GM12878 (cell line): ENCODE results near the gene ANKRD53. TPM values are rescaled to one million over a fixed set of nuclear protein-coding genes. Genes with fewer than 3 reads are reported as not detected.

Experiments
- BHLHE40 ChIP-seq, 2 experiments: fragments of 450-650 bp in 1 of 2; IDR thresholded peaks; 2 replicates each; pipeline ENCODE4 v1.6.1; 2011 to 2017; ENCODE audit warnings: low read depth in 2 of 2, borderline replicate concordance in 1 of 2, improper control_type of control experiment in 1 of 2, low read length in 1 of 2, mild to moderate bottlenecking in 1 of 2
- CBX3 ChIP-seq: fragments of 200-600 bp; sonication (generic); IDR thresholded peaks from 2 replicates; pipeline ENCODE4 v1.6.1; 2016; ENCODE audit warnings: low read depth, borderline replicate concordance
- CREB1 ChIP-seq: IDR thresholded peaks from 2 replicates; pipeline ENCODE4 v1.6.1; 2012; ENCODE audit warnings: low read depth, mild to moderate bottlenecking, inconsistent platforms
- EP300 ChIP-seq, 2 experiments: fragments of 150-350 bp in 1 of 2; IDR thresholded peaks; 2 replicates each; pipeline ENCODE4 v1.6.1; 2011 to 2012; ENCODE audit warnings: low read depth in 2 of 2, low read length in 2 of 2, borderline replicate concordance in 1 of 2, improper control_type of control experiment in 1 of 2, inconsistent platforms in 1 of 2; ENCODE audit not compliant: control insufficient read depth in 1 of 2
- ESRRA ChIP-seq: IDR thresholded peaks from 2 replicates; pipeline ENCODE4 v1.6.1; 2012; ENCODE audit warnings: mild to moderate bottlenecking, low read length, improper control_type of control experiment
- HDGF ChIP-seq: fragments of 450-650 bp; IDR thresholded peaks from 2 replicates; pipeline ENCODE4 v1.6.1; 2016; ENCODE audit warnings: antibody characterized with exemption
- IKZF1 ChIP-seq: fragments of 450-650 bp; conservative IDR thresholded peaks from 2 replicates; pipeline ENCODE4 v1.6.1; 2017; ENCODE audit warnings: antibody characterized with exemption, mild to moderate bottlenecking
- IKZF2 ChIP-seq, 2 experiments: fragments of 450-650 bp; IDR thresholded peaks; 2 replicates each; pipeline ENCODE4 v1.6.1; 2017; ENCODE audit warnings: mild to moderate bottlenecking in 2 of 2, moderate library complexity in 2 of 2
- MTA3 ChIP-seq: IDR thresholded peaks from 2 replicates; pipeline ENCODE4 v1.6.1; 2012; ENCODE audit warnings: low read length, inconsistent platforms, borderline replicate concordance
- NFYB ChIP-seq: IDR thresholded peaks from 2 replicates; pipeline ENCODE4 v1.6.1; 2011; ENCODE audit warnings: low read depth, mild to moderate bottlenecking, low read length, improper control_type of control experiment, moderate library complexity; ENCODE audit not compliant: insufficient read depth
- RAD21 ChIP-seq: IDR thresholded peaks from 2 replicates; pipeline ENCODE4 v1.6.1; 2011; ENCODE audit warnings: mild to moderate bottlenecking, low read depth, low read length, moderate library complexity; ENCODE audit not compliant: insufficient read depth
- RB1 ChIP-seq: fragments of 450-650 bp; formaldehyde crosslinking; IDR thresholded peaks from 2 replicates; pipeline ENCODE4 v1.6.1; 2017; ENCODE audit warnings: mild to moderate bottlenecking, borderline replicate concordance
- SMC3 ChIP-seq: IDR thresholded peaks from 2 replicates; pipeline ENCODE4 v1.6.1; 2011; ENCODE audit warnings: low read length, improper control_type of control experiment, borderline replicate concordance
- SREBF1 ChIP-seq: IDR thresholded peaks from 2 replicates; pipeline ENCODE4 v1.6.1; 2012; ENCODE audit warnings: mild to moderate bottlenecking, low read length
- SREBF2 ChIP-seq: IDR thresholded peaks from 2 replicates; pipeline ENCODE4 v1.6.1; 2012; ENCODE audit warnings: mild to moderate bottlenecking, low read length
- SRF ChIP-seq, 2 experiments: IDR thresholded peaks; 2 replicates each; pipeline ENCODE4 v1.6.1; 2011; ENCODE audit warnings: low read depth in 2 of 2, low read length in 2 of 2, mild to moderate bottlenecking in 1 of 2, moderate library complexity in 1 of 2
- STAT1 ChIP-seq: fragments of 450-650 bp; conservative IDR thresholded peaks from 2 replicates; pipeline ENCODE4 v1.6.1; 2014; ENCODE audit warnings: antibody characterized with exemption, mild to moderate bottlenecking
- STAT3 ChIP-seq: IDR thresholded peaks from 2 replicates; pipeline ENCODE4 v1.6.1; 2011; ENCODE audit warnings: low read depth, low read length, improper control_type of control experiment
- YBX1 ChIP-seq: fragments of 450-650 bp; IDR thresholded peaks from 2 replicates; pipeline ENCODE4 v1.6.1; 2016; ENCODE audit warnings: antibody characterized with exemption
- ZNF24 ChIP-seq: fragments of 450-650 bp; IDR thresholded peaks from 2 replicates; pipeline ENCODE4 v1.6.1; 2017; ENCODE audit warnings: antibody characterized with exemption, mild to moderate bottlenecking
- polyA plus RNA-seq, 11 experiments: library from polyadenylated mRNA; depleted of rRNA in 4 of 11; unstranded in 6 of 11; stranded (reverse) in 5 of 11; fragments of >200 nt; fragmentation: Nextera tagmentation in 4 of 11; fragmentation: Illumina TruSeq in 1 of 11; extraction: Ambion mirVana in 4 of 11; extraction: Trizol in 1 of 11; gene quantifications; 1 replicate in 1 of 11; 2 replicates in 10 of 11; pipeline versions ENCODE4 v1.2.1 to v1.2.3, GENCODE V29; 2011 to 2016; ENCODE audit warnings: inconsistent platforms in 2 of 11, missing spikeins in 2 of 11, low read depth in 1 of 11
- total RNA-seq, 4 experiments: library from RNA; depleted of rRNA in 3 of 4; stranded (reverse); fragments of >200 nt in 3 of 4; fragmentation: Illumina TruSeq in 1 of 4; extraction: Trizol in 1 of 4; gene quantifications; 2 replicates each; pipeline versions ENCODE4 v1.2.1 to v1.2.3, GENCODE V29; 2013 to 2021
- TF ChIP-seq, protein P1 (sequence below), 3 experiments: IDR thresholded peaks in 2 of 3; conservative IDR thresholded peaks in 1 of 3; 2 replicates each; pipeline ENCODE4 v1.5.1; 2011; ENCODE audit warnings: low read depth in 3 of 3, low read length in 3 of 3, mild to moderate bottlenecking in 3 of 3, control low read depth in 2 of 3, moderate library complexity in 2 of 3, inconsistent platforms in 1 of 3, mixed read lengths in 1 of 3; ENCODE audit not compliant: control insufficient read depth in 2 of 3, insufficient read depth in 1 of 3; ENCODE audit errors: extremely low read depth in 1 of 3
- TF ChIP-seq, protein P2 (sequence below): fragments of 450-650 bp; IDR thresholded peaks from 2 replicates; pipeline ENCODE4 v1.6.1; 2018; ENCODE audit warnings: mild to moderate bottlenecking, low read depth, moderate library complexity; ENCODE audit not compliant: partially characterized antibody
- TF ChIP-seq, protein P3 (sequence below): IDR thresholded peaks from 2 replicates; pipeline ENCODE4 v1.6.1; 2012; ENCODE audit warnings: low read depth, low read length, improper control_type of control experiment
- TF ChIP-seq, protein P4 (sequence below): IDR thresholded peaks from 2 replicates; pipeline ENCODE4 v1.6.1; 2011; ENCODE audit warnings: low read depth, low read length, improper control_type of control experiment, borderline replicate concordance

The ANKRD53 gene
- total and polyA plus RNA-seq, 10 of the 15 experiments (the other 5 are each of a cell fraction or from before 2014, with no cell fraction given): 0.04 TPM; not detected in 8

DNA sequence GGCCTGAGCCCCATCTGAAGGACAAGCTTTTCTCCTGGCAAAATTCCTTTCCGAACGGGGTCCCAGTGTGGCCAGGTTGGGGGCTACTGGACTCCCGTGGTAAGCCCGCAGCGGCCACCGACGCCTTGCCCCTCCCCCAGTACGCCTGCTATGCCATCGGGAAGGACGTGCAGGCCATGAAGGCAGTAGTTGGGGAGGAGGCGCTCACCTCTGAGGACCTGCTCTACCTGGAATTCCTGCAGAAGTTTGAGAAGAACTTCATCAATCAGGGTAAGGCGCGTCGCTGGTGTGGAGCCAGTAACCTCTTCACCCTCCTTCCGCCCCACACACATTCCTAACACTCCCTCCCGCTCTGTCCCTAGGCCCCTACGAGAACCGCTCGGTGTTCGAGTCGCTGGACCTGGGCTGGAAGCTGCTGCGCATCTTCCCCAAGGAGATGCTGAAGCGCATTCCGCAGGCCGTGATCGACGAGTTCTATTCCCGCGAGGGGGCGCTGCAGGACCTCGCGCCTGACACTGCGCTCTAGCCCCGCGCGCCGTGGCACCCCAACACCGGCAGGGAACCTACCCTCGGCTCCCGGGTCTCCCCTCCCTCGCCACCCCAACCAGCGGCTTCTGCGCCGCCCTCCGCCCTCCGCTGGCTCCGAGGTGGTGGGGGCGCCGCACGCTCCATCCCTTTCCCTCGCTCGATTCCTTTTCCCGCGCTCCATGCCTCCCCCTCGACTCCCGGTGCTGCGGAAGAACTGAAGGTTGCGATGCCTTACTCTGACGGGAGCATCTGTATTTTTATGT lies 13.6 kb upstream of the ANKRD53 start (continued):
- TF ChIP-seq, protein P1, sequence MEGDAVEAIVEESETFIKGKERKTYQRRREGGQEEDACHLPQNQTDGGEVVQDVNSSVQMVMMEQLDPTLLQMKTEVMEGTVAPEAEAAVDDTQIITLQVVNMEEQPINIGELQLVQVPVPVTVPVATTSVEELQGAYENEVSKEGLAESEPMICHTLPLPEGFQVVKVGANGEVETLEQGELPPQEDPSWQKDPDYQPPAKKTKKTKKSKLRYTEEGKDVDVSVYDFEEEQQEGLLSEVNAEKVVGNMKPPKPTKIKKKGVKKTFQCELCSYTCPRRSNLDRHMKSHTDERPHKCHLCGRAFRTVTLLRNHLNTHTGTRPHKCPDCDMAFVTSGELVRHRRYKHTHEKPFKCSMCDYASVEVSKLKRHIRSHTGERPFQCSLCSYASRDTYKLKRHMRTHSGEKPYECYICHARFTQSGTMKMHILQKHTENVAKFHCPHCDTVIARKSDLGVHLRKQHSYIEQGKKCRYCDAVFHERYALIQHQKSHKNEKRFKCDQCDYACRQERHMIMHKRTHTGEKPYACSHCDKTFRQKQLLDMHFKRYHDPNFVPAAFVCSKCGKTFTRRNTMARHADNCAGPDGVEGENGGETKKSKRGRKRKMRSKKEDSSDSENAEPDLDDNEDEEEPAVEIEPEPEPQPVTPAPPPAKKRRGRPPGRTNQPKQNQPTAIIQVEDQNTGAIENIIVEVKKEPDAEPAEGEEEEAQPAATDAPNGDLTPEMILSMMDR (IDR thresholded peaks at IDR 0.05 in 2 of 3, conservative IDR thresholded peaks at IDR 0.05 in 1 of 3; ENCODE audit: control insufficient read depth in 2 of 3, extremely low read depth in 1 of 3, insufficient read depth in 1 of 3, low read depth in 3 of 3, low read length in 3 of 3): peak; percentile 75 to 87 (median 85)
- TF ChIP-seq SMC3 (peak; percentile 42; the same call in 1 of the 2 replicates), BHLHE40 (IDR thresholded peaks at IDR 0.05; ENCODE audit: borderline replicate concordance in 1 of 2, low read depth in 2 of 2, low read length in 1 of 2) (peak; percentile 10 to 31; a peak in 1 of 4 replicates), YBX1 (no peak), SREBF1 (no peak), STAT1 (no peak), NFYB (no peak), IKZF1 (peak; percentile 63), RB1 (peak; percentile 77; the same call in 1 of the 2 replicates), ESRRA (no peak), CBX3 (no peak), HDGF (no peak), ZNF24 (no peak), RAD21 (peak; percentile 64), MTA3 (no peak), SREBF2 (no peak), EP300 (IDR thresholded peaks at IDR 0.05; ENCODE audit: borderline replicate concordance in 1 of 2, control insufficient read depth in 1 of 2, low read depth in 2 of 2, low read length in 2 of 2) (no peak), CREB1 (no peak), STAT3 (no peak), SRF (IDR thresholded peaks at IDR 0.05; ENCODE audit: low read depth in 2 of 2, low read length in 2 of 2) (no peak), IKZF2 (IDR thresholded peaks at IDR 0.05) (0 out of 4 replicates have a peak, but pooled peaks of 1 of the 2 experiments have one; percentile 11)
- TF ChIP-seq, protein P2, sequence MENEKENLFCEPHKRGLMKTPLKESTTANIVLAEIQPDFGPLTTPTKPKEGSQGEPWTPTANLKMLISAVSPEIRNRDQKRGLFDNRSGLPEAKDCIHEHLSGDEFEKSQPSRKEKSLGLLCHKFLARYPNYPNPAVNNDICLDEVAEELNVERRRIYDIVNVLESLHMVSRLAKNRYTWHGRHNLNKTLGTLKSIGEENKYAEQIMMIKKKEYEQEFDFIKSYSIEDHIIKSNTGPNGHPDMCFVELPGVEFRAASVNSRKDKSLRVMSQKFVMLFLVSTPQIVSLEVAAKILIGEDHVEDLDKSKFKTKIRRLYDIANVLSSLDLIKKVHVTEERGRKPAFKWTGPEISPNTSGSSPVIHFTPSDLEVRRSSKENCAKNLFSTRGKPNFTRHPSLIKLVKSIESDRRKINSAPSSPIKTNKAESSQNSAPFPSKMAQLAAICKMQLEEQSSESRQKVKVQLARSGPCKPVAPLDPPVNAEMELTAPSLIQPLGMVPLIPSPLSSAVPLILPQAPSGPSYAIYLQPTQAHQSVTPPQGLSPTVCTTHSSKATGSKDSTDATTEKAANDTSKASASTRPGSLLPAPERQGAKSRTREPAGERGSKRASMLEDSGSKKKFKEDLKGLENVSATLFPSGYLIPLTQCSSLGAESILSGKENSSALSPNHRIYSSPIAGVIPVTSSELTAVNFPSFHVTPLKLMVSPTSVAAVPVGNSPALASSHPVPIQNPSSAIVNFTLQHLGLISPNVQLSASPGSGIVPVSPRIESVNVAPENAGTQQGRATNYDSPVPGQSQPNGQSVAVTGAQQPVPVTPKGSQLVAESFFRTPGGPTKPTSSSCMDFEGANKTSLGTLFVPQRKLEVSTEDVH: no peak
- TF ChIP-seq, protein P3, sequence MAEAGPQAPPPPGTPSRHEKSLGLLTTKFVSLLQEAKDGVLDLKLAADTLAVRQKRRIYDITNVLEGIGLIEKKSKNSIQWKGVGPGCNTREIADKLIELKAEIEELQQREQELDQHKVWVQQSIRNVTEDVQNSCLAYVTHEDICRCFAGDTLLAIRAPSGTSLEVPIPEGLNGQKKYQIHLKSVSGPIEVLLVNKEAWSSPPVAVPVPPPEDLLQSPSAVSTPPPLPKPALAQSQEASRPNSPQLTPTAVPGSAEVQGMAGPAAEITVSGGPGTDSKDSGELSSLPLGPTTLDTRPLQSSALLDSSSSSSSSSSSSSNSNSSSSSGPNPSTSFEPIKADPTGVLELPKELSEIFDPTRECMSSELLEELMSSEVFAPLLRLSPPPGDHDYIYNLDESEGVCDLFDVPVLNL: no peak
- TF ChIP-seq, protein P4, sequence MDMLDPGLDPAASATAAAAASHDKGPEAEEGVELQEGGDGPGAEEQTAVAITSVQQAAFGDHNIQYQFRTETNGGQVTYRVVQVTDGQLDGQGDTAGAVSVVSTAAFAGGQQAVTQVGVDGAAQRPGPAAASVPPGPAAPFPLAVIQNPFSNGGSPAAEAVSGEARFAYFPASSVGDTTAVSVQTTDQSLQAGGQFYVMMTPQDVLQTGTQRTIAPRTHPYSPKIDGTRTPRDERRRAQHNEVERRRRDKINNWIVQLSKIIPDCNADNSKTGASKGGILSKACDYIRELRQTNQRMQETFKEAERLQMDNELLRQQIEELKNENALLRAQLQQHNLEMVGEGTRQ: no peak
